Stimulated activated CD4-positive, alpha-beta T cell treated with anti-CD3 and anti-CD28 coated beads, Interleukin-2, amount 100 ng/mL, for 4 hours (primary cell): ENCODE results near the gene FANK1.
"Not testable (repeated sequence)": the region's sequence is repeated elsewhere in the genome, so short reads cannot be mapped to it uniquely, and the experiment has no call there.

Experiments used
- DNase-seq: peaks from one replicate; pipeline ENCODE4 v3.0.0-alpha.2; 2020; ENCODE audit warnings: low read depth

FANK1 gene

DNA sequence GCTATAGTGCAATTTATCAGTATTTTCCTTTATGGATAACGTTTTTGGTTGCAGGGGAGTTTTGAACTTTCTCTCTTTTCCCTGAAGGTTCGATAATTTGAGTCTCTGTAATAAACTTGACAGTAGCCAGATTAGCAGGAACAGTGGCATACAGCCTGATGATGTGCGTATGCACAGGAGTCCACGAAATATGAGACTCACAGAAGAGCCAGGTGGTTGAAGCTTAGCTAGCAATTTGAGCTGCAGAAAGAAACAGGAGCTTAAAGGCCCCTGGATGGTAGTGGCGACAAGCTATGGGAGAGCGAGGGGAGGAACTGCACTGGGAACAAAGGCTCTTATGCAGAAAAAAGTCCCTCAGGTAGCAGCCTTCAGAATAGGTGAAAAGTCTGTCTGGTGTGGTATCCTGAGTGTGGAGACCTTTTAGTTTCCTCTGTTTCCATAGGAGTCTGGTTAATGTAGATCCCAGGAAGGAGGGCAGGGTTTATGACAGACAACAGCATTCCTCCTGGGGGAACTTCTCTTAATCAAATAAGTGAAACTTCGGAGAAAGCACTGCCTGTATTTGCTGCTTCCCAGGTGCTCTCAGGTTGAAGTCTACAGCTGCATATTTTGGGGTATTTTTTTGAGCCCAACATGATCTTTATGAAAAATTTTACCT lies 32.7 kb downstream of the FANK1 start:
- DNase-seq = no peak

DNA sequence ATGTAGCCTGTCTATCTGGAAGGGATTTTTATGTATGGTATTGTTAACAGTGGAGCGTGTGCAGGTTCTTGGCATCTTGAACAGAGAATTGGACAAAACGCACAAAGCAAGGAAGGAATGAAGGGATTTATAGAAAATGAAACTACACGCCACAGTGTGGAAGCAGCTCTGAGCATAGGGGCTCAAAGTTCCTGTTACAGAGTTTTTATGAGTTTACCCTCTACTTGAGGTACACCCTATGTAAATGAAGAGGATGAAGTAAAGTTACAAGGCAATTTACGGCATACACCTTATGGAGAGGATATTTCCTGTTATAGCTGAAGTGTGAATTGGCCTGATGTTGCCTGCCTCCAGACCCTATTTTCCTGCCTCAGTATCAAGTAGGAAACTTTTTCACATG lies 33.3 kb downstream of the FANK1 start:
- DNase-seq = no peak

GRCh38 chr10:125933693-125934092 lies 37.3 kb downstream of the FANK1 start:
- DNase-seq = no peak

DNA sequence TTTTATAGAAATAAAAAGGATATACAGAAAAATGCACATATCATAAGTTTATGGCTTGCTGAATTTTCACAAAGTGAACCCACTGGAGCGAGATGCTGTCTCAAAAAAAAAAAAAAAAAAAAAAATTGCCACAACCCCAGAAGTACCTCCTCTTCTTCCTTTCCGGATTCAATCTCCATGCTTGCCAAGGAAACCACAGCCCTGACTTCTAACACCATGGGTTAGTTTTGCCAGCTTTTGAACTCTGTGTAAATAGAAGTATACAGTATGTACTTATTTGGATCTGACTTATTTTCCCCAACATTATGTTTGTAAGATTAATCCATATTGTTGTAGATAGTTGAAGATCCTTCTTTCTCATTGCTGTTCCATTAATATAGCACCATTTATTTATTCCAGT lies 40.0 kb downstream of the FANK1 start:
- DNase-seq = no peak

GRCh38 chr10:125940515-125940914 lies 44.2 kb downstream of the FANK1 start:
- no peak for DNase-seq

DNA sequence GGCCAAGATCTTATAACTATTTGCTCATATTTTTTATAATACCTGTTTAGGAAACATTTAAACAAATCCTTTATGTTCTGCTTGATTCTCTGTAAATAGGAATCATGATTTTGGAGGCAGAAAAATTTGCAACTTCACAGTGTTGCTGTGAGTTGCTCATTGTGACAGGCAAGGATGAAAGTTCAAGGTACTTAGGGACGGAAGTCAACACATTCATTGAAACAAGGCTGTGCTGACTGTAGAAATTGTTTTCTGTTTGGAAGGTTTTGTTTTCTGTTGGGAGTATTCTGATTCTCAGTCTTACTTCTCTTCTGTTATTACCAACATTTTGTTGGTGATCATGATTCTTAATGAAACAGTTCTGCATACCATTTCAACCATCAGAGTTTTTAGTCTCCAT lies 54.9 kb downstream of the FANK1 start:
- no peak for DNase-seq

DNA sequence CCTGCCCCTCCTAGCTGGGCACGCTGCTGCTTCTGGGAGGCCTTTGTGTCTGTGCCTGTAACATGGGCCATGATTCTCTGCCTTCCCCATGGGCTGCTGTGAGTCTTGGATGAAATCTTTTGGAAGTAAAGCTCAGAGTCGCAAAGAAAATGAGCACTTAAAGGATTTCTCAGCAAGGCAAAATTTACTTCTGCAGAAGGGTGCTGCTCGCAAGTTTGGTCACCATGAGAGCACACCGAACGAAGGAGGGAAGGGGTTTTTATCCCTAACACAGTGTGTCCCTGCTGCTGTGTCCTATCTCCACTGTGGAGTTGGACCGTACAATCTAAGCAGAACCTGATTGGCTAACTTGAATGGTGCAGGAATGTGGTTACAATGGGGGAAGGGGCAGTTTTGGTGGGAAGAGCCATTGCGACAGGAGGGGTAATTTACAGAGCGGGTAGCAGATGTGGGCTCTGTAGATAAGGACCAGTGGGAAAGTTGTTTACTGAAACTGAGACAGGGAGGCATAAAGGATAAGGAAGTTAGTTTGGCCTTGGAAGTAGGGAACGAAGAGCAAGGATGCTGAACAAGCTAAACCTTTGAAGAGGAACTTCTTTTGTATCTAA lies 57.5 kb downstream of the FANK1 start:
- DNase-seq = no peak

- no peak for DNase-seq
These were observed 59.4 kb downstream of the FANK1 start for GRCh38 chr10:125955766-125956165.

DNA sequence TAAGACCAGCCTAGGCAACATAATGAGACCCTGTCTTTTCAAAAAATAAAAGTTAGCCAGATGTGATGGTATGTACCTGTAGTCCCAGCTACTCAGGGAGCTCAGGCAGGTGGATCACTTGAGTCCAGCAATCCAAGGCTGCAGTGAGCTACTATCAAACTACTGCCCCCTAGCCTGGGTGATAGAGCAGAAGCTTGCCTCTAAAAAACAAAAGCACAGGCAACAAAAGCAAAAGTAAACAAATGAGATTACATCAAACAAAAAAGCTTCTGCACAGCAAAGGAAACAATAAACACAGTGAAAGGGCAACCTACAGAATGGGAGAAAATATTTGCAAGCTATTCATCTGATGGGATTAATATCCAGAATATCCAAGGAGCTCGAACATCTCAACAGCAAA lies 65.4 kb downstream of the FANK1 start:
- DNase-seq = no peak

DNA sequence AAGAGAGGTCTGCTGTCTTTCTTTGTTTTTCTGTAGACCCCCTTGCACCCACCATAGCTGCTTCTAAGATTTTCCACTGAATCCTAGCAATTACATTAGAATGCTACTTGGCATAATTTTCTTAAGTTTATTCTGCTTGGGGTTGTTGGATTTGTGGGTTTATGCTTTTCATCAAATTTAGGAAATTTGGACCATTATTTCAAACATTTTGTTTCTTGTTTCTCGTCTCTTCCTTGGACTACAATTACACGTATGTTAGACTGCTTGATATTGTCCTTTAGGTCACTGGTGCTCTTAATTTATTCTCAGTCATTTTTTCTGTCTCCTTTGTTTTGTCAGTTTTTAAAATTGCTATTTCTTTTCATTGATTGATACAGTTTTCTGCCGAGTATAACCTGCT lies 65.8 kb downstream of the FANK1 start:
- DNase-seq = no peak

GRCh38 chr10:125964558-125964957 lies 68.2 kb downstream of the FANK1 start:
- no peak for DNase-seq

DNA sequence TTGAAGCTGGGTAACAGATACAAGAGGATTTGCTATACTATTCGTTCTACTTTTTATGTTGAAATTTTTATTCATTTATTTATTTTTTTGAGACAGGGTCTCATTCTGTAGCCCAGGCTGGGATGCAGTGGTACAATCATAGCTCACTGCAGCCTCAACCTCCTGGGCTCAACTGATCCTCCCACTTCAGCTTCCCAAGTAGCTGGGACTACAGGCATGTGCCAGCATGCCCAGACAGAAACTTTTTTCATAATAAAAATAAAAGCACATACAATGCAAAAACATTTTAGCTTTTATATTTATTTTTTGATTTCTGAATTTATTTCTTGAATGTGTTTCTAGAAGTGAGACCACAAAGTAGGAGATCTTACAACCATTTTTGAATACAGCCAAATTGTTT lies 71.2 kb downstream of the FANK1 start:
- DNase-seq = no peak

DNA sequence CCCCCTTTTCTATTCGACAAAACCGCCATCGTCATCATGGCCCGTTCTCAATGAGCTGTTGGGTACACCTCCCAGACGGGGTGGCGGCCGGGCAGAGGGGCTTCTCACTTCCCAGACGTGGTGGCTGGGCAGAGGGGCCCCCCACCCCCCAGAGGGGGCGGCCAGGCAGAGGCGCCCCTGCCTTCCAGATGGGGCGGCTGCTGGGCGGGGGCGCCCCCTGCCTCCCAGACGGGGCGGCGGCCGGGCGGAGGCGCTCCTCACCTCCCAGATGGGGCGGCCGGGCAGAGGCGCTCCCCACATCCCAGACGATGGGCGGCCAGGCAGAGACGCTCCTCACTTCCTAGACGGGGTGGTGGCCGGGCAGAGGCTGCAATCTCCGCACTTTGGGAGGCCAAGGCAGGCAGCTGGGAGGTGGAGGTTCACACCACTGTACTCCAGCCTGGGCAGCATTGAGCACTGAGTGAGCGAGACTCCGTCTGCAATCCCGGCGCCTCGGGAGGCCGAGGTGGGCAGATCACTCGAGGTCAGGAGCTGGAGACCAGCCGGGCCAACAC lies 73.8 kb downstream of the FANK1 start:
- not testable (repeated sequence) for DNase-seq

DNA sequence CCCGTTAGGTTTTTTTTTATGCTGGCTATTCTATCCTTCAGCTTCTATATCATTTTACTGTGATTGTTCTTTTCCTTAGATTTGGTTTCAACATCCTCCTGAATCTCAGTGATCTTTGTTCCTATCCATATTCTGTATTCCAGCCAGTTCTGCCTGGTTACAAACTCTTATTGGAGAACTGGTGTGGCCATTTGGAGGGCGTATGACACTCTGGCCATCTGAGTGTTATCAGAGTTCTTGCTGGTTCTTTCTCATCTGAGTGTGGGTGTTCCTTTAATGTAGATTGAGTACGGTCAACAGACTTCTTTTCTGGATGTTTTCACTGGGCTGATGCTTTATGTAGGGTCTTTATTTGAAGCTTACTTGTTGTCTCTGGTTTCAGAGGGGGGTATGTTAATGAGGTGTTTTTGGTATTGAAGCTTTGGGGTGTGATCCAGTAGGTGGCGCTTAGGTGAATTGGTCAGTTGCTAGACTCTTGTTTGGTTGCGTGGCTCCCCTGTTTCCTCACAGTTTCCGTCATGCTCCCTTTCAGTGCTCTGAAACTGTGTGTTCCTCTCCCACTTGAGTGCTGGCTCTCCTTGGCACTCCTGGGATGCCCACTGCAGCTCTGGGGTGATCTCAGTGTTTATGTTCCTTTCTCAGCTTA lies 80.7 kb downstream of the FANK1 start:
- no peak for DNase-seq

GRCh38 chr10:125979976-125980375 lies 83.6 kb downstream of the FANK1 start:
- DNase-seq = no peak

DNA sequence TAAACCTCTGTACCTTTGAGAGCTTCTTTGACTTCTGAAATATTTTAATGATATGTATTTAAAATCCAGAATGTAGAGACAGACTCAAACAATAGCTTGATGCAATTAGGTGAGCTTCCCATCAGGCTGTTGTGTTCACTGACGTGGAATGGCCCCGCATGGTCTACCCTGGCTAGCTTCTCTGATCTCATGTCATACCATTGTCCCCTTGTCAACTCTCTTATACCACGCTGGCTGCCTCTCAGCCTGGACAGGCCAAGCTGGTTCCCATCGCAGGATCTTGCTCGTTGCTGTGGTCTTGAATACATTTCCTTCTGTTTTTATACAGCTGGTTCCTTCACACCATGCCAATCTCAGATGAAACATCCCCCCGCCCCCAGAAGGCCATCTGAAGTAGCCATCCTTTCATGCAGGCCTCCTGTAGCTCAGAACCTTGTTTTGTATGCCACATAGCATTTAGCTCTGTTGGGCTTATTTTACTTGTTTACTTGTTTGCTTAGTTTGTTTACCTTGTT lies 84.2 kb downstream of the FANK1 start:
- DNase-seq = no peak

DNA sequence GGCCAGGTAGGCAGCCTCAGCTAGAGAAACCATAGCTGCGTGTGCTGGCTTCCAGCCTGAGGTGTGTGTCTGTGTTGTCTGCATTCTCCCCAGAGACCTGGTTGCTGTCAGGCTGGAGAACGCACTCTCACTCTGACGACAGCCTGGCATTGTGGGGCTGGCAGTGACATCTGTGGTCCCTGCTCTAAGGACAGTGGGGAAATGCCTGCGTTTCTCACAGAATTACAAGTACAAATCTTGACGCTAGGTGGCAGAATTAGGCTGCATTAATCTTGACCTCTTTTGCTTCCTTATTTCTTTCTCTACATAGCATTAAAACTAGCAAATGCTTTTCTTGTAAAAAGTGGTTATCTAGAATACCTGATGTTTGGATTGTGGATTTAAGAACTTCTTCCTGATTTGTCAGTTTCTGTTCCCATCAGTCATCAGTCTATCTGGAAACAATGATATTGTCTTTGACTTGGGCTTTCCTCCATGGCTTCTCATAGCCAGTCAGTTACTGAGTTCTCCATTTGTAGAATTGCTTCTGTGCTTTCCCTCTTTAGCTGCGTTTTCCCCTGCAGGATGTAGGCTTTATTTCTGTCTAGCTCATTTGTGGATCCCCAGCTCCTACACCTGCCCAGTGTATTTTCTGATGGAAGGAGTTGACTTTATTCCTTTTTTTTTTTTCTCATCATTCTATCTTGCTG lies 86.0 kb downstream of the FANK1 start:
- DNase-seq = no peak

GRCh38 chr10:125983161-125983560 lies 86.8 kb downstream of the FANK1 start:
- no peak for DNase-seq

DNA sequence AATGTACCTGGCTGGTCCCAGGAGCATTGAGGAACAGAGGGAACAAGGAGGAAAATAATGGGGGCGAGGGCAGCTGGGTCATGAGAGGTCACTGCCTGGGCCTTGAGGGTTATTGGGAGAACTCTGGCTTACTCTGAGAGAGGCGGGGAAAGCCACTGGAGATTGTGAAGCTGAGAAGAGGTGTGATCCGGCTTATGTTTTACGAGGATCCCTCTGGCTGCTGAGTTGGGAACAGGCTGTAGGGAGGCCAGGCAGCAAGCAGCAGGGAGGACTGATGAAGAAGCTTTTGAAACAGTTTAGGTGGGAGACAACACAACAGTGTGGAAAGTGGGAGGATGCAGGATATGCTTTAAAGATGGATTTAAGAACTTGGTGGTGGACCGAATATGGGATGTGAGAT lies 87.3 kb downstream of the FANK1 start:
- DNase-seq = no peak

- DNase-seq = no peak
These were observed 88.0 kb downstream of the FANK1 start for GRCh38 chr10:125984346-125984745.

DNA sequence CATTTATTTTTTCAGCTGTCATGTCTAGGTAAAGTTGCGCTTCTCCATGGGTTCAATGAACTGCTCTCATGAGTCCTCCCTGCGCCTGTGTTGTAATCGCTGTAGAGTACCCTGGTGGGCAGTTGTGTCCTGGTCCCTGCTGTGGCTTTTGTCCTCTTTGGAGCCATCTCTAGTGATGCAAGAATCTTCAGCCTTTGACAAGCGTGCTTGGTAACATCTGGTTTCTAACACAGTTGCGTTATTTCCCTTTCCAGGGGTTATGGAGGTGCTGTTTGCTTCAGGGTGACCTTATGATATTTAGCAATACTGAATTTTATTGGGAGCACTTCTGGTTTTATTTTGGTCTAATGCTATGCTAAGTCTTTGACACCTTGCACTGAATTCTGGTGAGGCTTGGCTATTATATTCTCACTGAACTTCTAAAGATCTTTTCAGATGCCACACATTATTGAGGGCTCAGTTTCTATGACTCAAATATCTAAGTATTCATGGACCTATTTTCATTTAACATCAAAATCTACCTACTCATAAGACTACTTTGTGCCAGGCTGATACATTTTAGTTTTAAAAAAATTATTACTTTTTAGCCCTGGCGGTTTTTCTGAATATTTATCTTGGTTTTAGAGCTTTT lies 88.6 kb downstream of the FANK1 start:
- no peak for DNase-seq
